HEK293 (cell line): ENCODE data around the gene PLEKHA6.

Experiments used
- CTCF ChIA-PET: fragments of 350-600 bp; formaldehyde crosslinking; extraction: SDS; loops from one replicate; lab custom pipeline; 2021; ENCODE audit warnings: antibody characterized with exemption; lab: Yijun Ruan, JAX
- POLR2A ChIA-PET: fragments of 300-600 bp; formaldehyde crosslinking; extraction: SDS; loops from one replicate; lab custom pipeline; 2020; ENCODE audit warnings: antibody characterized with exemption, inconsistent platforms; lab: Yijun Ruan, JAX
- H3K27ac ChIP-seq: fragments of 200-500 bp; sonication (Bioruptor generic); 2 replicates; pipeline ENCODE4 v1.5.1; 2014; ENCODE audit warnings: low read depth, low read length, control low read depth, inconsistent platforms; ENCODE audit errors: extremely low read depth
- H3K36me3 ChIP-seq, 2 experiments: fragments of 200-500 bp in 1 of 2; sonication (Bioruptor generic) in 1 of 2; 1 replicate in 1 of 2; 2 replicates in 1 of 2; pipeline ENCODE4 v1.5.1; 2014 to 2017; ENCODE audit warnings: inconsistent platforms in 2 of 2, low read length in 2 of 2; ENCODE audit not compliant: control insufficient read depth in 2 of 2, insufficient read depth in 1 of 2
- H3K4me1 ChIP-seq: fragments of 200-500 bp; sonication (Bioruptor generic); 2 replicates; pipeline ENCODE4 v1.5.1; 2014; ENCODE audit warnings: mild to moderate bottlenecking, low read length, inconsistent platforms; ENCODE audit not compliant: control insufficient read depth, insufficient read depth
- H3K4me3 ChIP-seq: 2 replicates; pipeline ENCODE4 v1.5.1; 2011; ENCODE audit warnings: low read depth, mild to moderate bottlenecking, control low read depth, low read length, moderate library complexity
- H3K9me3 ChIP-seq: fragments of 200-500 bp; sonication (Bioruptor generic); 2 replicates; pipeline ENCODE4 v1.5.1; 2014; ENCODE audit warnings: low read depth, low read length, inconsistent platforms; ENCODE audit not compliant: control insufficient read depth, insufficient read depth
- AEBP2 ChIP-seq: fragments of 450-650 bp; formaldehyde crosslinking; IDR thresholded peaks from 2 replicates; pipeline ENCODE4 v1.5.1; 2016; ENCODE audit warnings: missing biosample characterization, missing genetic modification characterization, borderline replicate concordance
- FEZF1 ChIP-seq: fragments of 450-650 bp; formaldehyde crosslinking; IDR thresholded peaks from 2 replicates; pipeline ENCODE4 v1.5.1; 2016; ENCODE audit warnings: missing biosample characterization, missing genetic modification characterization
- GLIS1 ChIP-seq: fragments of 450-650 bp; formaldehyde crosslinking; IDR thresholded peaks from 2 replicates; pipeline ENCODE4 v1.5.1; 2016; ENCODE audit warnings: missing biosample characterization, missing genetic modification characterization
- GLIS2 ChIP-seq: fragments of 450-650 bp; formaldehyde crosslinking; IDR thresholded peaks from 2 replicates; pipeline ENCODE4 v1.5.1; 2016; ENCODE audit warnings: missing biosample characterization, missing genetic modification characterization
- HOXD13 ChIP-seq: sonication (generic); formaldehyde crosslinking; IDR thresholded peaks from 2 replicates; pipeline ENCODE4 v1.8.0; 2022; ENCODE audit warnings: missing genetic modification reagents, borderline replicate concordance
- INSM2 ChIP-seq: fragments of 450-650 bp; formaldehyde crosslinking; IDR thresholded peaks from 2 replicates; pipeline ENCODE4 v1.5.1; 2016; ENCODE audit warnings: missing biosample characterization, missing genetic modification characterization
- REPIN1 ChIP-seq: fragments of 450-650 bp; formaldehyde crosslinking; IDR thresholded peaks from 2 replicates; pipeline ENCODE4 v1.5.1; 2017; ENCODE audit warnings: missing biosample characterization, missing genetic modification characterization, low read depth
- TCF7L2 ChIP-seq: IDR thresholded peaks from 2 replicates; pipeline ENCODE4 v1.6.1; 2011; ENCODE audit warnings: low read depth, mild to moderate bottlenecking, inconsistent platforms, low read length, moderate library complexity, borderline replicate concordance
- TRIM28 ChIP-seq: IDR thresholded peaks from 2 replicates; pipeline ENCODE4 v1.6.1; 2011; ENCODE audit warnings: low read length, control low read depth, borderline replicate concordance
- WT1 ChIP-seq: fragments of 450-650 bp; formaldehyde crosslinking; IDR thresholded peaks from 2 replicates; pipeline ENCODE4 v1.5.1; 2016; ENCODE audit warnings: missing biosample characterization, missing genetic modification characterization
- ZBTB6 ChIP-seq: fragments of 450-650 bp; formaldehyde crosslinking; IDR thresholded peaks from 2 replicates; pipeline ENCODE4 v1.5.1; 2017; ENCODE audit warnings: missing biosample characterization, missing genetic modification characterization
- ZFHX2 ChIP-seq: fragments of 450-650 bp; formaldehyde crosslinking; conservative IDR thresholded peaks from 2 replicates; pipeline ENCODE4 v1.5.1; 2016; ENCODE audit warnings: missing biosample characterization, missing genetic modification characterization
- ZNF114 ChIP-seq: fragments of 450-650 bp; formaldehyde crosslinking; IDR thresholded peaks from 2 replicates; pipeline ENCODE4 v1.5.0; 2017; ENCODE audit warnings: missing biosample characterization, missing genetic modification characterization
- ZNF132 ChIP-seq: fragments of 450-650 bp; formaldehyde crosslinking; IDR thresholded peaks from 2 replicates; pipeline ENCODE4 v1.5.1; 2017; ENCODE audit warnings: missing biosample characterization, missing genetic modification characterization, borderline replicate concordance
- ZNF146 ChIP-seq: fragments of 450-650 bp; formaldehyde crosslinking; IDR thresholded peaks from 2 replicates; pipeline ENCODE4 v1.5.1; 2016; ENCODE audit warnings: missing biosample characterization, missing genetic modification characterization
- ZNF266 ChIP-seq: fragments of 450-650 bp; formaldehyde crosslinking; IDR thresholded peaks from 2 replicates; pipeline ENCODE4 v1.5.1; 2016; ENCODE audit warnings: missing biosample characterization, missing genetic modification characterization, low read depth
- ZNF341 ChIP-seq: fragments of 450-650 bp; formaldehyde crosslinking; IDR thresholded peaks from 2 replicates; pipeline ENCODE4; 2016; ENCODE audit warnings: low read depth, missing biosample characterization, missing genetic modification characterization
- ZNF426 ChIP-seq: fragments of 450-650 bp; formaldehyde crosslinking; IDR thresholded peaks from 2 replicates; pipeline ENCODE4 v1.5.1; 2017; ENCODE audit warnings: missing biosample characterization, missing genetic modification characterization, mild to moderate bottlenecking, inconsistent platforms, moderate library complexity
- ZNF521 ChIP-seq: fragments of 450-650 bp; formaldehyde crosslinking; IDR thresholded peaks from 2 replicates; pipeline ENCODE4 v1.5.1; 2017; ENCODE audit warnings: missing biosample characterization, mild to moderate bottlenecking, missing genetic modification characterization
- ZNF555 ChIP-seq: fragments of 450-650 bp; formaldehyde crosslinking; conservative IDR thresholded peaks from 2 replicates; pipeline ENCODE4 v1.5.1; 2017; ENCODE audit warnings: missing biosample characterization, mild to moderate bottlenecking, missing genetic modification characterization, inconsistent platforms
- ZNF560 ChIP-seq: fragments of 450-650 bp; formaldehyde crosslinking; IDR thresholded peaks from 2 replicates; pipeline ENCODE4 v1.5.1; 2017; ENCODE audit warnings: missing biosample characterization, missing genetic modification characterization, borderline replicate concordance
- ZNF624 ChIP-seq: fragments of 450-650 bp; formaldehyde crosslinking; IDR thresholded peaks from 2 replicates; pipeline ENCODE4 v1.5.1; 2017; ENCODE audit warnings: missing biosample characterization, missing genetic modification characterization
- ZNF654 ChIP-seq: fragments of 450-650 bp; formaldehyde crosslinking; IDR thresholded peaks from 2 replicates; pipeline ENCODE4 v1.5.1; 2016; ENCODE audit warnings: low read depth, missing biosample characterization, missing genetic modification characterization
- ZSCAN23 ChIP-seq: fragments of 450-650 bp; formaldehyde crosslinking; IDR thresholded peaks from 2 replicates; pipeline ENCODE4 v1.5.1; 2016; ENCODE audit warnings: missing biosample characterization, missing genetic modification characterization
- TF ChIP-seq, protein P1 (sequence below): fragments of 450-650 bp; formaldehyde crosslinking; IDR thresholded peaks from 2 replicates; pipeline ENCODE4 v1.5.1; 2016; ENCODE audit warnings: missing biosample characterization, missing genetic modification characterization
- TF ChIP-seq, protein P2 (sequence below): fragments of 450-650 bp; formaldehyde crosslinking; IDR thresholded peaks from 2 replicates; pipeline ENCODE4; 2016; ENCODE audit warnings: missing biosample characterization, missing genetic modification characterization
- TF ChIP-seq, protein P3 (sequence below): fragments of 450-650 bp; formaldehyde crosslinking; IDR thresholded peaks from 2 replicates; pipeline ENCODE4 v1.5.0; 2017; ENCODE audit warnings: missing biosample characterization, missing genetic modification characterization, borderline replicate concordance

The PLEKHA6 gene

DNA sequence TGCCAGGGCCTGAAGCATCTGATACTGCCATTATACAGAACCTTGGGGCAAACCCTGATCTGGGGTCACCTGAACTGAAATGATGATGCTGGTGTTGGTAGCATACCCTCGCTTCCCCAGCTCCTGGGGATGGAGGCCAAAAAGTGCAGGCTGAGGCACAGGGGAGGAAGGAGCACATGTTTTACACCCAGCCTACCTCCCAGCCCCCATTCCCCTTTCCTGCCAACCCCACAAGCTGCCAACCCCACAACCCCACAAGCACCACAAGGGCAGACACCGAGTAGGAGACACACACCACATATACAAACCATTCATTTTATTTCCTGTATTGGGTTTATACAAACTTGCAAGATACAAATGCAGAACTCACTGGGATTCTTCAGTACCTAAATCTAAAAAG, 141.2 kb downstream of the PLEKHA6 start:
- ChIA-PET CTCF (no interaction called here), POLR2A (no interaction called here)

DNA sequence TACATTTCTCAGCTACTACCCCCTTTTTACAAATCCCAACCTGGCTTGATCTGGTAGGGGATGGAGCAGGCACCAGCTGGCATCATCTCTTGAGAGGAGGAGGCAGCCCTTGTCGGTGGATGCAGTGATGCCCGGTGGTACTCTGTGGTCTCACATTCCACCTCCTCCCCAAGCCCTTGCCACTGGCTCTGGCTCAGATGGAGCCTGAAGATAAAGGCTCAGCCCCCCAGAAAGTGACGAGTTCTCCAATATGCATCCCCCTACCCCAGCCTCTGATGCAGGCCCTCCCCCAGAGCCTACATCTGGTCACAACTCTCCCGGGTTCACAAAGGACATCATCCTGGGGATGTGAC, 142.1 kb downstream of the PLEKHA6 start:
- no peak overlapping the region for H3K27ac ChIP-seq
- no peaks in the 10 kb centered on the region for H3K36me3 ChIP-seq
- CTCF ChIA-PET: no interaction called here
- POLR2A ChIA-PET: no interaction called here
- H3K4me1 ChIP-seq: no peaks in the 10 kb centered on the region
- H3K9me3 ChIP-seq: no peaks in the 10 kb centered on the region
- no peak overlapping the region for H3K4me3 ChIP-seq
- TF ChIP-seq ZNF146 (tag by site-specific recombination) (no peak), WT1 (no peak), ZNF624 (no peak), GLIS1 (tag by site-specific recombination) (no peak), HOXD13 (no peak), TRIM28 (no peak), ZNF521 (no peak), REPIN1 (tag by site-specific recombination) (no peak)
- TF ChIP-seq, protein P1, sequence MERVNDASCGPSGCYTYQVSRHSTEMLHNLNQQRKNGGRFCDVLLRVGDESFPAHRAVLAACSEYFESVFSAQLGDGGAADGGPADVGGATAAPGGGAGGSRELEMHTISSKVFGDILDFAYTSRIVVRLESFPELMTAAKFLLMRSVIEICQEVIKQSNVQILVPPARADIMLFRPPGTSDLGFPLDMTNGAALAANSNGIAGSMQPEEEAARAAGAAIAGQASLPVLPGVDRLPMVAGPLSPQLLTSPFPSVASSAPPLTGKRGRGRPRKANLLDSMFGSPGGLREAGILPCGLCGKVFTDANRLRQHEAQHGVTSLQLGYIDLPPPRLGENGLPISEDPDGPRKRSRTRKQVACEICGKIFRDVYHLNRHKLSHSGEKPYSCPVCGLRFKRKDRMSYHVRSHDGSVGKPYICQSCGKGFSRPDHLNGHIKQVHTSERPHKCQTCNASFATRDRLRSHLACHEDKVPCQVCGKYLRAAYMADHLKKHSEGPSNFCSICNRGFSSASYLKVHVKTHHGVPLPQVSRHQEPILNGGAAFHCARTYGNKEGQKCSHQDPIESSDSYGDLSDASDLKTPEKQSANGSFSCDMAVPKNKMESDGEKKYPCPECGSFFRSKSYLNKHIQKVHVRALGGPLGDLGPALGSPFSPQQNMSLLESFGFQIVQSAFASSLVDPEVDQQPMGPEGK (tag by site-specific recombination): no peak

More for the DNA sequence above, 141.2 kb downstream of the PLEKHA6 start:
- Histone ChIP-seq H3K4me3 (no peak overlapping the region), H3K9me3 (no peaks in the 10 kb centered on the region), H3K27ac (no peak overlapping the region), H3K36me3 (no peaks in the 10 kb centered on the region), H3K4me1 (no peaks in the 10 kb centered on the region)
- TF ChIP-seq ZFHX2 (no peak), ZNF114 (tag by site-specific recombination) (no peak), ZNF341 (tag by site-specific recombination) (no peak), ZNF555 (no peak), ZNF654 (no peak), ZNF521 (no peak), ZSCAN23 (no peak), GLIS2 (no peak), ZNF560 (tag by site-specific recombination) (no peak), ZNF266 (tag by site-specific recombination) (no peak), ZBTB6 (tag by site-specific recombination) (no peak), TCF7L2 (no peak), INSM2 (tag by site-specific recombination) (no peak), ZNF132 (no peak), FEZF1 (tag by site-specific recombination) (no peak), ZNF426 (no peak), AEBP2 (tag by site-specific recombination) (no peak)
- TF ChIP-seq, protein P2, sequence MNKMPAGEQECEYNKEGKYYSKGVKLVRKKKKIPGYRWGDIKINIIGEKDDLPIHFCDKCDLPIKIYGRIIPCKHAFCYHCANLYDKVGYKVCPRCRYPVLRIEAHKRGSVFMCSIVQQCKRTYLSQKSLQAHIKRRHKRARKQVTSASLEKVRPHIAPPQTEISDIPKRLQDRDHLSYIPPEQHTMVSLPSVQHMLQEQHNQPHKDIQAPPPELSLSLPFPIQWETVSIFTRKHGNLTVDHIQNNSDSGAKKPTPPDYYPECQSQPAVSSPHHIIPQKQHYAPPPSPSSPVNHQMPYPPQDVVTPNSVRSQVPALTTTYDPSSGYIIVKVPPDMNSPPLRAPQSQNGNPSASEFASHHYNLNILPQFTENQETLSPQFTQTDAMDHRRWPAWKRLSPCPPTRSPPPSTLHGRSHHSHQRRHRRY (tag by site-specific recombination): no peak
- TF ChIP-seq, protein P3, sequence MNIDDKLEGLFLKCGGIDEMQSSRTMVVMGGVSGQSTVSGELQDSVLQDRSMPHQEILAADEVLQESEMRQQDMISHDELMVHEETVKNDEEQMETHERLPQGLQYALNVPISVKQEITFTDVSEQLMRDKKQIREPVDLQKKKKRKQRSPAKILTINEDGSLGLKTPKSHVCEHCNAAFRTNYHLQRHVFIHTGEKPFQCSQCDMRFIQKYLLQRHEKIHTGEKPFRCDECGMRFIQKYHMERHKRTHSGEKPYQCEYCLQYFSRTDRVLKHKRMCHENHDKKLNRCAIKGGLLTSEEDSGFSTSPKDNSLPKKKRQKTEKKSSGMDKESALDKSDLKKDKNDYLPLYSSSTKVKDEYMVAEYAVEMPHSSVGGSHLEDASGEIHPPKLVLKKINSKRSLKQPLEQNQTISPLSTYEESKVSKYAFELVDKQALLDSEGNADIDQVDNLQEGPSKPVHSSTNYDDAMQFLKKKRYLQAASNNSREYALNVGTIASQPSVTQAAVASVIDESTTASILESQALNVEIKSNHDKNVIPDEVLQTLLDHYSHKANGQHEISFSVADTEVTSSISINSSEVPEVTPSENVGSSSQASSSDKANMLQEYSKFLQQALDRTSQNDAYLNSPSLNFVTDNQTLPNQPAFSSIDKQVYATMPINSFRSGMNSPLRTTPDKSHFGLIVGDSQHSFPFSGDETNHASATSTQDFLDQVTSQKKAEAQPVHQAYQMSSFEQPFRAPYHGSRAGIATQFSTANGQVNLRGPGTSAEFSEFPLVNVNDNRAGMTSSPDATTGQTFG (tag by site-specific recombination): no peak
